ENCODE measurements around the gene RAB25.

DNA sequence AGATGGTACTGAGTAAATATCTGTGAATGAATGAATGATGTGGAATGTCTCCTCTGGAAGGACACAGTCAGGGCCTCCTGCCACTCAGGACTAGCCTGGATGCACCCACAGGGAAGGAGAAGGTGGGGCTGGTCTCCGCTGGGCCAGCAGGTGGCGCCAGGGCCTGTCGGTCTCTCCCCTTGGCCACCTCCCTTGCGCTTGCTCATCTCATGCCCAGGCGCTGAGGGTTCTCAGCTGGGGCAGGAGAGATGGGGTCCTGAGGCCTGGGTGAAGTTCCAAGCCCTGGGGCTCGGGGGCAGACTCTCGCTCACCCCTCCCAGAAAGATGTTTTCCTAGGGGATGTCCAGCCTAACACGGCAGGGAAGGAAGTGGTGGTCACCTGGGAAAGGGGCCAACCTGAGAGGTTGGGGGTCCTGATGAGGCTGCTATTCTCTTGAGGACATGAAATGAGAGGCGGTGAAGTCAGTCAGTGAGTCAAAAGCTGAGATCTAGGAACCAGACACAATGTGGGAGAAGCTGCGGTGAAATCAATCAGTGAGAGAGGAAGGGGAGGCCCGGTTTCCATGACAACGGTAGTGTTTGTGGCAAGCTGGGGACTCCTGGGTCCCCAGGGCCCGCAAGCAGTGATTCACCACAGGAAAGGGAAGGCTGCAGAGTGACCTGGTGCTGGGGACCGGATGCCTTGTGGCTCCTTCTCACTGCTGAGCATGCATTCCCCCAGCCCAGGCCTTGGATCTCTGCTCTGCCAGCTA is 35.9 kb downstream of the RAB25 start:
- TF ChIP-seq, protein P1, sequence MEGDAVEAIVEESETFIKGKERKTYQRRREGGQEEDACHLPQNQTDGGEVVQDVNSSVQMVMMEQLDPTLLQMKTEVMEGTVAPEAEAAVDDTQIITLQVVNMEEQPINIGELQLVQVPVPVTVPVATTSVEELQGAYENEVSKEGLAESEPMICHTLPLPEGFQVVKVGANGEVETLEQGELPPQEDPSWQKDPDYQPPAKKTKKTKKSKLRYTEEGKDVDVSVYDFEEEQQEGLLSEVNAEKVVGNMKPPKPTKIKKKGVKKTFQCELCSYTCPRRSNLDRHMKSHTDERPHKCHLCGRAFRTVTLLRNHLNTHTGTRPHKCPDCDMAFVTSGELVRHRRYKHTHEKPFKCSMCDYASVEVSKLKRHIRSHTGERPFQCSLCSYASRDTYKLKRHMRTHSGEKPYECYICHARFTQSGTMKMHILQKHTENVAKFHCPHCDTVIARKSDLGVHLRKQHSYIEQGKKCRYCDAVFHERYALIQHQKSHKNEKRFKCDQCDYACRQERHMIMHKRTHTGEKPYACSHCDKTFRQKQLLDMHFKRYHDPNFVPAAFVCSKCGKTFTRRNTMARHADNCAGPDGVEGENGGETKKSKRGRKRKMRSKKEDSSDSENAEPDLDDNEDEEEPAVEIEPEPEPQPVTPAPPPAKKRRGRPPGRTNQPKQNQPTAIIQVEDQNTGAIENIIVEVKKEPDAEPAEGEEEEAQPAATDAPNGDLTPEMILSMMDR (IDR thresholded peaks at IDR 0.05), result peak; percentile 100
- TF ChIP-seq ZFX (IDR thresholded peaks at IDR 0.05; ENCODE audit: borderline replicate concordance), result no peak

Measured in 22Rv1 (cell line).